Suprapubic skin (tissue), 4 donors: ENCODE data around the gene SLC25A6. TPM values are rescaled to one million over a fixed set of nuclear protein-coding genes. Genes with fewer than 3 reads are reported as not detected.
A peak's percentile ranks its signal among the peaks of the same experiment; 100 is the strongest.

Experiments used
- DNase-seq, 2 donors: peaks; one replicate each; pipeline ENCODE4 v3.0.0-alpha.2; 2019; ENCODE audit warnings: low spot score in 2 of 2
- H3K27ac ChIP-seq: fragments of 200-600 bp; sonication (generic); one replicate; pipeline ENCODE4 v1.5.1; 2019
- H3K27me3 ChIP-seq: fragments of 200-600 bp; sonication (generic); one replicate; pipeline ENCODE4 v1.5.1; 2019
- H3K36me3 ChIP-seq: fragments of 200-600 bp; sonication (generic); one replicate; pipeline ENCODE4 v1.5.1; 2019
- H3K4me1 ChIP-seq: fragments of 200-600 bp; sonication (generic); one replicate; pipeline ENCODE4 v1.5.1; 2019
- H3K4me3 ChIP-seq: fragments of 200-600 bp; sonication (generic); one replicate; pipeline ENCODE4 v1.5.1; 2019; ENCODE audit warnings: mild to moderate bottlenecking
- H3K9me3 ChIP-seq: fragments of 200-600 bp; sonication (generic); one replicate; pipeline ENCODE4 v1.5.1; 2019
- CTCF ChIP-seq, 2 donors: fragments of 200-600 bp in 1 of 2; fragments of 450-650 bp in 1 of 2; sonication (generic) in 1 of 2; IDR thresholded peaks; one replicate each; pipeline ENCODE4 v1.5.1; 2016 to 2019; ENCODE audit warnings: antibody characterized with exemption in 2 of 2, mild to moderate bottlenecking in 1 of 2, moderate library complexity in 1 of 2
- EP300 ChIP-seq: sonication (generic); formaldehyde crosslinking; IDR thresholded peaks from one replicate; pipeline ENCODE4 v1.6.1; 2017; ENCODE audit warnings: antibody characterized with exemption
- POLR2A ChIP-seq, 2 donors: fragments of 450-650 bp; IDR thresholded peaks; one replicate each; pipeline ENCODE4 v1.6.1; 2017; ENCODE audit warnings: antibody characterized with exemption in 2 of 2, mild to moderate bottlenecking in 2 of 2, moderate library complexity in 2 of 2
- POLR2AphosphoS5 ChIP-seq, 3 donors: sonication (generic); formaldehyde crosslinking; IDR thresholded peaks; one replicate each; pipeline ENCODE4 v1.6.1; 2017; ENCODE audit warnings: antibody characterized with exemption in 3 of 3
- WGBS: methylation state at CpG from one replicate; pipeline ENCODE4 v1.1.5; 2018; 5-methylcytosine and 5-hydroxymethylcytosine counted together
- total RNA-seq, 4 donors: library from RNA; depleted of rRNA; stranded (reverse); fragments of >200 nt; gene quantifications; one replicate each; pipeline ENCODE4 v1.1.0, GENCODE V29; 2016

Gene SLC25A6
- 100 to 1,000 TPM; 250 to 408 (median 336) TPM for total RNA-seq

- 0% methylated on average over 39 of the region's 90 CpGs for WGBS
- no peaks in the 10 kb centered on the region for H3K27me3 ChIP-seq
- TF ChIP-seq EP300 (no peak), POLR2AphosphoS5 (IDR thresholded peaks at IDR 0.05) (peak in 2 of 3 donors; percentile 94 to 95), CTCF (IDR thresholded peaks at IDR 0.05) (peak in 1 of 2 donors; percentile 32), POLR2A (IDR thresholded peaks at IDR 0.05) (peak; percentile 66 to 80)
- H3K4me3 ChIP-seq, result peak within 1 kb of the TSS; percentile 98
- H3K36me3 ChIP-seq, result peaks cover 36% of the 10 kb centered on the region
- peak within 1 kb of the TSS; percentile 98 for H3K27ac ChIP-seq
- H3K4me1 ChIP-seq, result peaks cover 56% of the 10 kb centered on the region
- DNase-seq, result peak; percentile 99
- no peaks in the 10 kb centered on the region for H3K9me3 ChIP-seq
Measured at GRCh38 chrX:1391707-1392375, at the start of gene SLC25A6. TSS of gene SLC25A6 (minus strand) at chrX:1392113. CDS start at chrX:1392009, 104 bp downstream.

GRCh38 chrX:1440506-1440905 lies 48.6 kb upstream of the SLC25A6 start:
- WGBS, result 95% methylated on average over 6 of the region's 6 CpGs
- H3K36me3 ChIP-seq, result peaks cover 59% of the 10 kb centered on the region
- peak; percentile 9 to 18 for DNase-seq

GRCh38 chrX:1435241-1435895 lies 43.5 kb upstream of the SLC25A6 start:
- 90% methylated on average over 13 of the region's 20 CpGs for WGBS

More at GRCh38 chrX:1440506-1440905, 48.6 kb upstream of the SLC25A6 start:
- H3K27ac ChIP-seq, result no peak overlapping the region
- no peaks in the 10 kb centered on the region for H3K27me3 ChIP-seq
- H3K4me1 ChIP-seq, result no peaks in the 10 kb centered on the region
- H3K4me3 ChIP-seq, result no peak overlapping the region
- TF ChIP-seq EP300 (no peak), CTCF (IDR thresholded peaks at IDR 0.05) (no peak)
- H3K9me3 ChIP-seq, result no peaks in the 10 kb centered on the region

GRCh38 chrX:1434871-1435240 lies 42.9 kb upstream of the SLC25A6 start:
- no peaks in the 10 kb centered on the region for H3K4me1 ChIP-seq
- TF ChIP-seq EP300 (no peak), POLR2AphosphoS5 (IDR thresholded peaks at IDR 0.05) (no peak), POLR2A (IDR thresholded peaks at IDR 0.05) (no peak), CTCF (IDR thresholded peaks at IDR 0.05) (no peak)
- H3K27ac ChIP-seq, result no peak overlapping the region
- H3K4me3 ChIP-seq, result no peak overlapping the region
- peaks cover 71% of the 10 kb centered on the region for H3K36me3 ChIP-seq
- WGBS, result 95% methylated on average over 22 of the region's 22 CpGs
- no peaks in the 10 kb centered on the region for H3K9me3 ChIP-seq
- no peaks in the 10 kb centered on the region for H3K27me3 ChIP-seq
- DNase-seq, result peak; percentile 50 to 78

More at GRCh38 chrX:1435241-1435895, 43.5 kb upstream of the SLC25A6 start:
- Histone ChIP-seq H3K36me3 (peaks cover 74% of the 10 kb centered on the region), H3K4me1 (no peaks in the 10 kb centered on the region), H3K9me3 (no peaks in the 10 kb centered on the region), H3K27ac (no peak overlapping the region), H3K4me3 (no peak overlapping the region), H3K27me3 (no peaks in the 10 kb centered on the region)
- peak; percentile 40 to 66 for DNase-seq
- no peak for TF ChIP-seq EP300
- TF ChIP-seq POLR2AphosphoS5 (IDR thresholded peaks at IDR 0.05), result no peak
- no peak for TF ChIP-seq POLR2A (IDR thresholded peaks at IDR 0.05)
- TF ChIP-seq CTCF (IDR thresholded peaks at IDR 0.05), result no peak

GRCh38 chrX:1433646-1434357 lies 41.9 kb upstream of the SLC25A6 start:
- WGBS, result 96% methylated on average over 8 of the region's 19 CpGs
- Histone ChIP-seq H3K27ac (no peak overlapping the region), H3K36me3 (peaks cover 60% of the 10 kb centered on the region), H3K27me3 (no peaks in the 10 kb centered on the region), H3K9me3 (no peaks in the 10 kb centered on the region), H3K4me1 (no peaks in the 10 kb centered on the region), H3K4me3 (no peak overlapping the region)
- TF ChIP-seq CTCF (IDR thresholded peaks at IDR 0.05) (no peak), EP300 (no peak), POLR2AphosphoS5 (IDR thresholded peaks at IDR 0.05) (no peak), POLR2A (IDR thresholded peaks at IDR 0.05) (no peak)
- no peak for DNase-seq
